ENCODE results near the gene TAS2R38.

TAS2R38 gene

GRCh38 chr7:141954334-141954733 is 19.2 kb downstream of the TAS2R38 start:
- TF ChIP-seq TAF1 (IDR thresholded peaks at IDR 0.05; ENCODE audit: borderline replicate concordance, insufficient read depth, low read length) (no peak), FOXP2 (optimal IDR thresholded peaks at IDR 0.05; ENCODE audit: borderline replicate concordance, extremely low read depth, extremely low read length, insufficient read depth) (no peak), POLR2AphosphoS5 (IDR thresholded peaks at IDR 0.05; ENCODE audit: low read depth, low read length) (no peak), REST (IDR thresholded peaks at IDR 0.05; ENCODE audit: insufficient read depth in 1 of 2, low read depth in 2 of 2, low read length in 2 of 2) (no peak), SIN3A (IDR thresholded peaks at IDR 0.05; ENCODE audit: borderline replicate concordance, insufficient read depth, low read length) (no peak)

- no peak for TF ChIP-seq SIN3A (IDR thresholded peaks at IDR 0.05; ENCODE audit: borderline replicate concordance, insufficient read depth, low read length)
- TF ChIP-seq TAF1 (IDR thresholded peaks at IDR 0.05; ENCODE audit: borderline replicate concordance, insufficient read depth, low read length) = no peak
- TF ChIP-seq FOXP2 (optimal IDR thresholded peaks at IDR 0.05; ENCODE audit: borderline replicate concordance, extremely low read depth, extremely low read length, insufficient read depth) = no peak
- no peak for TF ChIP-seq REST (IDR thresholded peaks at IDR 0.05; ENCODE audit: insufficient read depth in 1 of 2, low read depth in 2 of 2, low read length in 2 of 2)
- TF ChIP-seq POLR2AphosphoS5 (IDR thresholded peaks at IDR 0.05; ENCODE audit: low read depth, low read length) = no peak
Measured at GRCh38 chr7:141952461-141952860, 21.1 kb downstream of the TAS2R38 start.

- no peak for TF ChIP-seq REST (IDR thresholded peaks at IDR 0.05; ENCODE audit: insufficient read depth in 1 of 2, low read depth in 2 of 2, low read length in 2 of 2)
- TF ChIP-seq FOXP2 (optimal IDR thresholded peaks at IDR 0.05; ENCODE audit: borderline replicate concordance, extremely low read depth, extremely low read length, insufficient read depth) = no peak
- no peak for TF ChIP-seq SIN3A (IDR thresholded peaks at IDR 0.05; ENCODE audit: borderline replicate concordance, insufficient read depth, low read length)
- TF ChIP-seq TAF1 (IDR thresholded peaks at IDR 0.05; ENCODE audit: borderline replicate concordance, insufficient read depth, low read length) = no peak
- TF ChIP-seq POLR2AphosphoS5 (IDR thresholded peaks at IDR 0.05; ENCODE audit: low read depth, low read length) = no peak
Measured at GRCh38 chr7:141950806-141951205, 22.8 kb downstream of the TAS2R38 start.

GRCh38 chr7:141949911-141950310 is 23.7 kb downstream of the TAS2R38 start:
- TF ChIP-seq POLR2AphosphoS5 (IDR thresholded peaks at IDR 0.05; ENCODE audit: low read depth, low read length) (no peak), SIN3A (IDR thresholded peaks at IDR 0.05; ENCODE audit: borderline replicate concordance, insufficient read depth, low read length) (no peak), TAF1 (IDR thresholded peaks at IDR 0.05; ENCODE audit: borderline replicate concordance, insufficient read depth, low read length) (no peak), FOXP2 (optimal IDR thresholded peaks at IDR 0.05; ENCODE audit: borderline replicate concordance, extremely low read depth, extremely low read length, insufficient read depth) (no peak), REST (IDR thresholded peaks at IDR 0.05; ENCODE audit: insufficient read depth in 1 of 2, low read depth in 2 of 2, low read length in 2 of 2) (no peak)

- TF ChIP-seq TAF1 (IDR thresholded peaks at IDR 0.05; ENCODE audit: borderline replicate concordance, insufficient read depth, low read length) (no peak), SIN3A (IDR thresholded peaks at IDR 0.05; ENCODE audit: borderline replicate concordance, insufficient read depth, low read length) (no peak), POLR2AphosphoS5 (IDR thresholded peaks at IDR 0.05; ENCODE audit: low read depth, low read length) (no peak), FOXP2 (optimal IDR thresholded peaks at IDR 0.05; ENCODE audit: borderline replicate concordance, extremely low read depth, extremely low read length, insufficient read depth) (no peak), REST (IDR thresholded peaks at IDR 0.05; ENCODE audit: insufficient read depth in 1 of 2, low read depth in 2 of 2, low read length in 2 of 2) (no peak)
Measured at GRCh38 chr7:141949451-141949850, 24.1 kb downstream of the TAS2R38 start.

All from PFSK-1 (cell line).